HepG2 (cell line): ENCODE results near the gene FKBP1B. TPM values are rescaled to one million over a fixed set of nuclear protein-coding genes. Genes with fewer than 3 reads are reported as not detected.

Experiments used
- AHR ChIP-seq: IDR thresholded peaks from 2 replicates; pipeline ENCODE4 v1.6.1; 2018; ENCODE audit warnings: missing genetic modification reagents, missing compliant biosample characterization
- ATF2 ChIP-seq: sonication (generic); formaldehyde crosslinking; IDR thresholded peaks from 2 replicates; pipeline ENCODE4 v1.4.0; 2020; ENCODE audit warnings: missing genetic modification reagents
- CENPX ChIP-seq: sonication (generic); formaldehyde crosslinking; IDR thresholded peaks from 2 replicates; pipeline ENCODE4 v1.9.0; 2021; ENCODE audit warnings: mild to moderate bottlenecking, missing genetic modification reagents, moderate library complexity
- DPF2 ChIP-seq: sonication (generic); formaldehyde crosslinking; IDR thresholded peaks from 2 replicates; pipeline ENCODE4 v1.4.0; 2020; ENCODE audit warnings: mild to moderate bottlenecking, low read depth, missing genetic modification reagents, borderline replicate concordance
- FOXK1 ChIP-seq: sonication (generic); formaldehyde crosslinking; IDR thresholded peaks from 2 replicates; pipeline ENCODE4 v1.4.0; 2020; ENCODE audit warnings: low read depth, missing genetic modification reagents, borderline replicate concordance
- GATAD1 ChIP-seq: IDR thresholded peaks from 2 replicates; pipeline ENCODE4 v1.6.1; 2016; ENCODE audit warnings: missing genetic modification reagents, missing compliant biosample characterization
- GLI4 ChIP-seq: sonication (generic); formaldehyde crosslinking; IDR thresholded peaks from 2 replicates; pipeline ENCODE4 v1.5.1; 2020; ENCODE audit warnings: missing genetic modification reagents, mild to moderate bottlenecking, moderate library complexity, borderline replicate concordance
- HOXA5 ChIP-seq: sonication (generic); formaldehyde crosslinking; IDR thresholded peaks from 2 replicates; pipeline ENCODE4 v1.4.0; 2020; ENCODE audit warnings: missing genetic modification reagents
- IRF1 ChIP-seq: sonication (generic); formaldehyde crosslinking; IDR thresholded peaks from 2 replicates; pipeline ENCODE4 v1.4.0; 2020; ENCODE audit warnings: low read depth, mild to moderate bottlenecking, missing genetic modification reagents
- MTERF4 ChIP-seq: sonication (generic); formaldehyde crosslinking; IDR thresholded peaks from 2 replicates; pipeline ENCODE4 v1.8.0; 2023; ENCODE audit warnings: mild to moderate bottlenecking, missing genetic modification reagents
- MXD1 ChIP-seq: sonication (generic); formaldehyde crosslinking; IDR thresholded peaks from 2 replicates; pipeline ENCODE4 v1.4.0; 2020; ENCODE audit warnings: mild to moderate bottlenecking, missing genetic modification reagents
- NR2F6 ChIP-seq, 2 experiments: IDR thresholded peaks; 2 replicates each; pipeline ENCODE4 v1.6.1; 2016; ENCODE audit warnings: antibody characterized with exemption in 1 of 2, mild to moderate bottlenecking in 1 of 2
- PRPF4 ChIP-seq: fragments of 200-400 bp; formaldehyde crosslinking; IDR thresholded peaks from 2 replicates; pipeline ENCODE4 v1.6.1; 2016; ENCODE audit warnings: low read length, low read depth; ENCODE audit not compliant: poor library complexity, severe bottlenecking
- SMYD3 ChIP-seq: sonication (generic); formaldehyde crosslinking; IDR thresholded peaks from 2 replicates; pipeline ENCODE4 v1.8.1; 2023; ENCODE audit warnings: mild to moderate bottlenecking, missing genetic modification reagents
- TOPORS ChIP-seq: sonication (generic); formaldehyde crosslinking; IDR thresholded peaks from 2 replicates; pipeline ENCODE4 v1.8.0; 2023; ENCODE audit warnings: mild to moderate bottlenecking, missing genetic modification reagents
- ZFY ChIP-seq: sonication (generic); formaldehyde crosslinking; IDR thresholded peaks from 2 replicates; pipeline ENCODE4 v1.4.0; 2020; ENCODE audit warnings: missing genetic modification reagents
- ZNF18 ChIP-seq: sonication (generic); formaldehyde crosslinking; IDR thresholded peaks from 2 replicates; pipeline ENCODE4 v1.8.0; 2022; ENCODE audit warnings: mild to moderate bottlenecking, missing genetic modification reagents; ENCODE audit not compliant: insufficient replicate concordance
- ZNF468 ChIP-seq: sonication (generic); formaldehyde crosslinking; IDR thresholded peaks from 2 replicates; pipeline ENCODE4 v1.8.0; 2022; ENCODE audit warnings: mild to moderate bottlenecking, moderate library complexity, missing genetic modification reagents
- ZNF598 ChIP-seq: sonication (generic); formaldehyde crosslinking; IDR thresholded peaks from 2 replicates; pipeline ENCODE4 v1.5.1; 2020; ENCODE audit warnings: mild to moderate bottlenecking, missing genetic modification reagents, borderline replicate concordance
- ZNF644 ChIP-seq: IDR thresholded peaks from 2 replicates; pipeline ENCODE4 v1.6.1; 2016; ENCODE audit warnings: low read depth
- ZNF781 ChIP-seq: sonication (generic); formaldehyde crosslinking; IDR thresholded peaks from 2 replicates; pipeline ENCODE4 v1.5.1; 2020; ENCODE audit warnings: borderline replicate concordance, mild to moderate bottlenecking, missing genetic modification reagents; ENCODE audit errors: not compliant biosample characterization
- polyA plus RNA-seq, 8 experiments: library from polyadenylated mRNA; depleted of rRNA in 3 of 8; stranded (reverse) in 7 of 8; unstranded in 1 of 8; fragments of >200 nt; fragmentation: Illumina TruSeq in 4 of 8; extraction: Trizol in 4 of 8; gene quantifications; 2 replicates each; pipeline versions ENCODE4 v1.2.1 to v1.2.3, GENCODE V29; 2011 to 2016; ENCODE audit warnings: low read depth in 4 of 8, missing spikeins in 1 of 8, mixed read lengths in 1 of 8; ENCODE audit not compliant: insufficient read depth in 1 of 8
- total RNA-seq, 5 experiments: library from RNA; depleted of rRNA; stranded (reverse); fragments of >200 nt; fragmentation: Illumina TruSeq; extraction: Trizol; gene quantifications; 2 replicates each; pipeline ENCODE4 v1.2.3, GENCODE V29; 2016; ENCODE audit warnings: low read depth in 1 of 5

The FKBP1B gene
- total and polyA plus RNA-seq, 2 of the 13 experiments (the other 11 are each of a cell fraction or from before 2014, with no cell fraction given) = 35.2 to 96.3 TPM

GRCh38 chr2:24083567-24084385 is 34.2 kb downstream of the FKBP1B start (continued):
- TF ChIP-seq GLI4 (CRISPR knock-in tag) (no peak), MTERF4 (peak; percentile 96), ZNF644 (CRISPR knock-in tag) (no peak), PRPF4 (no peak), SMYD3 (no peak), NR2F6 (IDR thresholded peaks at IDR 0.05) (0 out of 2 replicates have a peak, but pooled peaks have one; percentile 23), NR2F6 (CRISPR knock-in tag; IDR thresholded peaks at IDR 0.05) (peak; percentile 6; the same call in 1 of the 2 replicates), ZFY (CRISPR knock-in tag) (no peak), CENPX (CRISPR knock-in tag) (no peak), AHR (CRISPR knock-in tag) (peak; percentile 23; the same call in 1 of the 2 replicates), FOXK1 (CRISPR knock-in tag) (peak; percentile 50; the same call in 1 of the 2 replicates), DPF2 (CRISPR knock-in tag) (peak; percentile 18), ZNF18 (CRISPR knock-in tag) (no peak), ATF2 (peak; percentile 80), ZNF781 (CRISPR knock-in tag) (peak; percentile 73), IRF1 (CRISPR knock-in tag) (no peak; the same call in none of the 2 replicates), ZNF468 (CRISPR knock-in tag) (no peak), GATAD1 (CRISPR knock-in tag) (0 out of 2 replicates have a peak, but pooled peaks have one; percentile 21), HOXA5 (CRISPR knock-in tag) (no peak; the same call in 1 of the 2 replicates), TOPORS (CRISPR knock-in tag) (no peak), MXD1 (CRISPR knock-in tag) (no peak), ZNF598 (peak; percentile 91)
